ENCODE measurements around the gene SIAH2. TPM values are rescaled to one million over a fixed set of nuclear protein-coding genes. Genes with fewer than 3 reads are reported as not detected.

Gene SIAH2
- total and polyA plus RNA-seq, 9 of the 15 experiments (the other 6 are each of a cell fraction or from before 2014, with no cell fraction given) = 4.8 to 39.0 (median 29.9) TPM

DNA sequence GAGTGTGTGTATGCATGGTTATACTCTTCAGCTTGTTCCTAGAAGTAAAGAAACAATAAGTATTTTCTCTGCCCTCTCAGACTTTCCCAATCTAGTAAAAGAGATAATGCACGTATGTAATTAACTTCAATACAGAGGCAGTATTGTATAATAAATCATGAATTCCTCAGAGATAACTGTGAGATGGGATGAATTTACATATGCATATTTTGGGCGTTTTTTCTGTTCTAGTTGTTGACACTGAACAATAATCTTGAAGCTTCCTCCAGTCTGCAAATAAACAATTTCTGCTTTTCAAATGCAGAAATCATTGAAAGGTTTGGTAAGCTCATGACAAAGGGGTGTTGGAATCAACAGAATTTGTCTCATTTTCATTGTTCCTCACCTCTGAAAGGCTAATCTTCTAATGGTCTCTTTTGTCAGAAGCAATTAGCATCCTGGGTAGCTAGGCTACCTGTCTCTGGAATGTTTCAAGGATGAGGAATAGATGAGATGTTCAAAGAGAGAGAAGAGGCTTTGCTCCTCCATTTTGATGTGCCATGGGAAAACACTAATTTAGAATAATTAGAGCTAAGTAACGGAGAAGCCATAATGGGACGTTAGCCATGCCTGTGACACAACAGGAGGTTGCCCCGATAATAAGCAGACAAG lies 43.3 kb upstream of the SIAH2 start:
- H3K9me3 ChIP-seq (replicated peaks; ENCODE audit: control insufficient read depth, insufficient read depth, low read depth, low read length) = no peaks in the 10 kb centered on the region
- TF ChIP-seq NR2C1 (IDR thresholded peaks at IDR 0.05) (no peak), NR2C1 (tag; IDR thresholded peaks at IDR 0.05) (no peak), ATF7 (IDR thresholded peaks at IDR 0.05) (no peak), TFE3 (CRISPR knock-in tag; IDR thresholded peaks at IDR 0.05) (no peak), CC2D1A (IDR thresholded peaks at IDR 0.05) (no peak), ZNF431 (CRISPR knock-in tag; IDR thresholded peaks at IDR 0.05) (no peak)
- TF ChIP-seq, protein P1, sequence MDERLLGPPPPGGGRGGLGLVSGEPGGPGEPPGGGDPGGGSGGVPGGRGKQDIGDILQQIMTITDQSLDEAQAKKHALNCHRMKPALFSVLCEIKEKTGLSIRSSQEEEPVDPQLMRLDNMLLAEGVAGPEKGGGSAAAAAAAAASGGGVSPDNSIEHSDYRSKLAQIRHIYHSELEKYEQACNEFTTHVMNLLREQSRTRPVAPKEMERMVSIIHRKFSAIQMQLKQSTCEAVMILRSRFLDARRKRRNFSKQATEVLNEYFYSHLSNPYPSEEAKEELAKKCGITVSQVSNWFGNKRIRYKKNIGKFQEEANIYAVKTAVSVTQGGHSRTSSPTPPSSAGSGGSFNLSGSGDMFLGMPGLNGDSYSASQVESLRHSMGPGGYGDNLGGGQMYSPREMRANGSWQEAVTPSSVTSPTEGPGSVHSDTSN (CRISPR knock-in tag; IDR thresholded peaks at IDR 0.05; ENCODE audit: low read depth) = no peak
- TF ChIP-seq, protein P1 (tag; conservative IDR thresholded peaks at IDR 0.05; ENCODE audit: low read depth) = no peak
- no TSS peak for BruUV-seq (replicated peaks)
- WGBS (ENCODE audit: insufficient coverage, low coverage, missing lambda C conversion rate) = 8% methylated on average over 5 of the region's 5 CpGs
- no peaks in the 10 kb centered on the region for H3K9me1 ChIP-seq (ENCODE audit: control insufficient read depth, insufficient read depth, low read length)
- no peak overlapping the region for H3K4me3 ChIP-seq
- H3K27ac ChIP-seq (ENCODE audit: extremely low read depth, low read depth, low read length) = no peak overlapping the region
- H3K79me2 ChIP-seq (ENCODE audit: control insufficient read depth, insufficient read depth, low read length) = no peaks in the 10 kb centered on the region
- H2AFZ ChIP-seq (ENCODE audit: low read depth, low read length) = no peak overlapping the region
- H3K4me1 ChIP-seq (replicated peaks in 1 of 2; ENCODE audit: control insufficient read depth in 2 of 2, insufficient read depth in 2 of 2, low read length in 2 of 2) = no peaks in the 10 kb centered on the region
- peaks cover 12 to 23% of the 10 kb centered on the region in 2 experiments for H3K27me3 ChIP-seq (ENCODE audit: control insufficient read depth in 2 of 2, insufficient read depth in 2 of 2, low read length in 2 of 2)
- no peaks in the 10 kb centered on the region for H3K36me3 ChIP-seq (ENCODE audit: control insufficient read depth, insufficient read depth, low read length)
- no peak for ATAC-seq
- no peak for DNase-seq (ENCODE audit: extremely low read depth in 1 of 4, low spot score in 3 of 4)
- FAIRE-seq = no peak
- CTCF ChIA-PET (ENCODE audit: low intra/inter-chr PET ratio) = no interaction called here
- POLR2A ChIA-PET = no interaction called here
- in situ Hi-C loops (cut with MboI) (no loop called here), intact Hi-C loops (cut with micrococcal nuclease) (no loop called here)
- no peak overlapping the region for H3K9ac ChIP-seq (ENCODE audit: insufficient read depth in 1 of 2, low read depth in 2 of 2, low read length in 2 of 2)
- no peaks in the 10 kb centered on the region for H4K20me1 ChIP-seq (replicated peaks; ENCODE audit: control insufficient read depth, insufficient read depth, low read length)
- no peak overlapping the region for H3K4me2 ChIP-seq (ENCODE audit: insufficient read depth, low read length)
